HepG2 (cell line): ENCODE results near the gene ACADS. TPM values are rescaled to one million over a fixed set of nuclear protein-coding genes. Genes with fewer than 3 reads are reported as not detected.

ENCODE experiments used
- CENPBD1 ChIP-seq: sonication (generic); formaldehyde crosslinking; IDR thresholded peaks from 2 replicates; pipeline ENCODE4 v1.8.0; 2022; ENCODE audit warnings: missing genetic modification reagents, low read depth, mild to moderate bottlenecking, borderline replicate concordance
- E2F5 ChIP-seq: sonication (generic); formaldehyde crosslinking; conservative IDR thresholded peaks from 2 replicates; pipeline ENCODE4 v1.4.0; 2020; ENCODE audit warnings: missing genetic modification reagents
- ESRRA ChIP-seq: sonication (generic); formaldehyde crosslinking; IDR thresholded peaks from 2 replicates; pipeline ENCODE4 v1.5.1; 2020; ENCODE audit warnings: mild to moderate bottlenecking, low read depth, missing genetic modification reagents
- FOXA3 ChIP-seq: IDR thresholded peaks from 2 replicates; pipeline ENCODE4 v1.6.1; 2016; ENCODE audit warnings: missing genetic modification reagents, missing compliant biosample characterization
- JUND ChIP-seq: sonication (generic); formaldehyde crosslinking; IDR thresholded peaks from 2 replicates; pipeline ENCODE4 v1.8.0; 2022; ENCODE audit warnings: mild to moderate bottlenecking, missing genetic modification reagents
- KIAA2018 ChIP-seq: sonication (generic); formaldehyde crosslinking; IDR thresholded peaks from 2 replicates; pipeline ENCODE4 v1.5.0; 2020; ENCODE audit warnings: mild to moderate bottlenecking, missing genetic modification reagents, borderline replicate concordance
- MYC ChIP-seq: sonication (generic); formaldehyde crosslinking; IDR thresholded peaks from 2 replicates; pipeline ENCODE4 v1.9.0; 2021; ENCODE audit warnings: missing genetic modification reagents, borderline replicate concordance
- TFDP2 ChIP-seq: sonication (generic); formaldehyde crosslinking; IDR thresholded peaks from 2 replicates; pipeline ENCODE4 v1.4.0; 2020; ENCODE audit warnings: missing genetic modification reagents
- ZNF580 ChIP-seq: IDR thresholded peaks from 2 replicates; pipeline ENCODE4 v1.6.1; 2016; ENCODE audit warnings: low read depth, borderline replicate concordance
- ZSCAN5A ChIP-seq: sonication (generic); formaldehyde crosslinking; IDR thresholded peaks from 2 replicates; pipeline ENCODE4 v1.8.0; 2022; ENCODE audit warnings: mild to moderate bottlenecking, missing genetic modification reagents, borderline replicate concordance
- polyA plus RNA-seq, 8 experiments: library from polyadenylated mRNA; depleted of rRNA in 3 of 8; stranded (reverse) in 7 of 8; unstranded in 1 of 8; fragments of >200 nt; fragmentation: Illumina TruSeq in 4 of 8; extraction: Trizol in 4 of 8; gene quantifications; 2 replicates each; pipeline versions ENCODE4 v1.2.1 to v1.2.3, GENCODE V29; 2011 to 2016; ENCODE audit warnings: low read depth in 4 of 8, missing spikeins in 1 of 8, mixed read lengths in 1 of 8; ENCODE audit not compliant: insufficient read depth in 1 of 8
- total RNA-seq, 5 experiments: library from RNA; depleted of rRNA; stranded (reverse); fragments of >200 nt; fragmentation: Illumina TruSeq; extraction: Trizol; gene quantifications; 2 replicates each; pipeline ENCODE4 v1.2.3, GENCODE V29; 2016; ENCODE audit warnings: low read depth in 1 of 5

ACADS gene
- total and polyA plus RNA-seq, 2 of the 13 experiments (the other 11 are each of a cell fraction or from before 2014, with no cell fraction given), result 17.4 to 27.7 TPM

GRCh38 chr12:120725151-120725658 is 421 bp upstream of the ACADS start (continued):
- TF ChIP-seq TFDP2 (CRISPR knock-in tag) (no peak), ZSCAN5A (CRISPR knock-in tag) (no peak), MYC (CRISPR knock-in tag) (no peak), E2F5 (CRISPR knock-in tag) (no peak), JUND (CRISPR knock-in tag) (no peak), ZNF580 (no peak), ESRRA (CRISPR knock-in tag) (0 out of 2 replicates have a peak, but pooled peaks have one; percentile 8), KIAA2018 (0 out of 2 replicates have a peak, but pooled peaks have one; percentile 53), CENPBD1 (CRISPR knock-in tag) (no peak), FOXA3 (no peak)
